Kidney capillary endothelial cell (primary cell): ENCODE results near the gene TXLNA.
"Not testable (repeated sequence)": the region's sequence is repeated elsewhere in the genome, so short reads cannot be mapped to it uniquely, and the experiment has no call there.

ENCODE experiments used
- DNase-seq: peaks from one replicate; pipeline ENCODE4 v3.0.0-alpha.2; 2018; ENCODE audit warnings: low spot score

Gene TXLNA

GRCh38 chr1:32179443-32180185, at the start of gene TXLNA:
Gene TXLNA (plus strand): TSS chr1:32179675. CDS start chr1:32180346, 671 bp downstream.
- DNase-seq = peak; percentile 85

GRCh38 chr1:32133950-32134280, 45.6 kb upstream of the TXLNA start:
- not testable (repeated sequence) for DNase-seq

DNA sequence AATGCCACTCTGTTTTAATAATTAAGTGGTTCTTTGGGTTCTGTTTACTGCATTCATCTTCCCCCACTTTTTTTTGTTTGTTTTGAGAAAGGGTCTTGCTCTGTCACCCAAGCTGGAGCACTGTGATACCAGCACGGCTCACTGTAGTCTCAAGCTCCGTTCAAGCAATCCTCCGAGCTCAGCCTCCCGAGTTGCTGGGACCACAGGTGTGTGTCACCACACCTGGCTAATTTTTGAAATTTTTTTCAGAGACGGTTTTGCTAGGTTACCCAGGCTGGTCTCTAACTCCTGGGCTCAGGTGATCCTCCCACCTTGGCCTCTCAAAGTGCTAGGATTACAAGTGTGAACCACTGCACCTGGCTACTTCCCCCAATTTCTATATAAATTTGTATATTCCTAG, 42.4 kb upstream of the TXLNA start:
- no peak for DNase-seq

DNA sequence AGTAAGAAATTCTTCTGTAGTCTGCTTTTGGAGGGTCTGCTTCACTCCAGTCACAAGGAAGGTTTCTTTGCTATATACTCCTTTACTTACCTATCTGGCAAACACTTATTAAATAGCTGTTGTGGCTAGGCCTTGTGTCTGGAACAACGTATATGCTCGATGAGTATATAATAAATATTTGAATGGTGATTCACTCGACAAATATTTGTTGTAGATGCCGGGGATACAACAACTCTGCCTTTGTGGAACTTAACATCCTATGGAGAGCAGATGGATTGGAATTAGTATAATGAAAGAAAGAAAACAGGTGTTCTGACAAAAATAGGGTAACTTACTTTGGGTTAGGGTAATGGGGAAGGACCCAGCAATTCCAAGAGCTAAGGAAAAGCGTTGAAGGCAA, 40.5 kb upstream of the TXLNA start:
- DNase-seq = peak; percentile 24

- DNase-seq = no peak
These were observed 36.8 kb upstream of the TXLNA start for GRCh38 chr1:32142446-32143301.

DNA sequence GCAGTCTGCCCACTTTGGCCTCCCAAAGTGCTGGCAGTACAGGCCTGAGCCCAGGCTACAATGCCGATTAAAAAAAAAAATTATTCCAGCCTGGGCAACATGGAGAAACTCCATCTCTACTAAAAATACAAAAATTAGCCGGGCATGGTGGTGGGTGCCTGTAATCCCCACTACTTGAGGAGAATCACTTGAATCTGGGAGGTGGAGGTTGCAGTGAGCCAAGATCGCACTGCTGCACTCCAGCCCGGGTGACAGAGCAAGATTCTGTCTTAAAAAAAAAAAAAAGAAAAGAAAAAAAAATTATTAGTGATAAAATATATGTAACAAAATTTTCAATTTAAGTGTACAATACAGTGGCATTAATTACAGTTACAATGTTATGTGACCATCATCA, 36.2 kb upstream of the TXLNA start:
- not testable (repeated sequence) for DNase-seq

DNA sequence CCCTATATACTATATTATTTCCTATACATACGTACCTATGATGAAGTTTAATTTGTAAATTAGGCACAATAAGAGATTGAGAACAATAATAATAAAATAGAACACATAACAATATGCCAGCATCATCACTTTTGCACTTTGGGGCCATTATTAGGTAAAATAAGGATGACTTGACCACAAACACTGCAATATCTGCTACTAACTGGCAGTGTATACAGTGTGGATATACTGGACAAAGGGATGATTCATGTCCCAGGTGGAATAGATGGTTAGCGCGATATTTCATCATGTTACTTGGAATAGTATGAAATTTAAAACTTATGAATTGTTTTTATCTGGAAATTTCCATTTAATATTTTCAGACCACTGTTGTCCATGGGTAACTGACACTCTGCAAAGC, 35.4 kb upstream of the TXLNA start:
- DNase-seq = no peak

DNA sequence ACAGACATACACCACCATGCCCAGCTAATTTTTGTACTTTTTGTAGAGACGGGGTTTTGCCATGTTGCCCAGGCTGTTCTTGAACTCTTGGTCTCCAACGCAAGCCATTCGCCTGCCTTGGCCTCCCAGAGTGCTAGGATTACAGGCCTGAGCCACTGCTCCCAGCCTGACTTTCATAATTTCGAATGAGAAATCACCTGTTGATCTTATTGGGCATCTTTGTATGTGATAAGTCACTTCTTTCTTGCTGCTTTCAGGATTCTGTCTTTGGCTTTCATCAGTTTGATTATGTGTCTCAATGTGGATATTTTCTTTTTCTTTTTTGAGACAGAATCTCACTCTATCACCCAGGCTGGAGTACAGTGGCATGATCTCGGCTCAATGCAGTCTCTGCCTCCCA, 31.7 kb upstream of the TXLNA start:
- not testable (repeated sequence) for DNase-seq

DNA sequence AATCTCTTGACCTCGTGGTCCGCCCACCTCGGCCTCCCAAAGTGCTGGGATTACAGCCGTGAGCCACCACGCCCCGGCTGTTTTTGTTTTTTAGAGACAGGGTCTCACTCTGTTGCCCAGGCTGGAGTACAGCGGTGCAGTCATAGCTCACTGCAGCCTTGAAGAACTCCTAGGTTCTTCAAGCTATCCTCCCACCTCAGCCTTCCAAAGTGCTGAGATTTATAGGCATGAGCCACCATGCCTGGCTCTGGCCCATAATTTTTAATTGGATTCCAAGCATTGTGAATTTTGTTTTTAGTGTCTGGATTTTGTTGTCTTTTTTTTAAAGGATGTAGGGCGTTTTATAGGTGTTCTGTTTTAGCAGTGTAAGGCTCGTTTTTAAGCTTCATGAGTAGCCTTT, 28.6 kb upstream of the TXLNA start:
- DNase-seq = no peak

- DNase-seq = no peak
These were observed 28.1 kb upstream of the TXLNA start for GRCh38 chr1:32151319-32151787.

DNA sequence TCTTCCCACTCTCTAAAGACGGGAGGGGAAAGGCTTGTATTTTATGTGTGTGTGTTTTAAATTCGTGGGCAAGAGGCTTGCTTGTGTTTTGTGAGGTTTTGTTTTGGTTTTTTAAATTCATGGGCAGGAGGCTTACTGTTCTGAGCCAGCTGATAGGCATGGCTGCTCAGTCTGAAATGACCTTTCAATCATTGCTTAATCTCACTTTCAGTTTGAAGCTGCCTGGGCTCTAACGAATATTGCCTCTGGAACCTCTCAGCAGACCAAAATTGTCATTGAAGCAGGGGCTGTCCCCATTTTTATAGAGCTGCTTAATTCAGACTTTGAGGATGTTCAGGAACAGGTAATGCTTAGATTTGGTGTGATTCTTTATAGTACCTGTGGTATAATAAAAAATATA, 20.3 kb upstream of the TXLNA start:
- no peak for DNase-seq

- DNase-seq = no peak
These were observed 16.1 kb upstream of the TXLNA start for GRCh38 chr1:32163405-32163804.

DNA sequence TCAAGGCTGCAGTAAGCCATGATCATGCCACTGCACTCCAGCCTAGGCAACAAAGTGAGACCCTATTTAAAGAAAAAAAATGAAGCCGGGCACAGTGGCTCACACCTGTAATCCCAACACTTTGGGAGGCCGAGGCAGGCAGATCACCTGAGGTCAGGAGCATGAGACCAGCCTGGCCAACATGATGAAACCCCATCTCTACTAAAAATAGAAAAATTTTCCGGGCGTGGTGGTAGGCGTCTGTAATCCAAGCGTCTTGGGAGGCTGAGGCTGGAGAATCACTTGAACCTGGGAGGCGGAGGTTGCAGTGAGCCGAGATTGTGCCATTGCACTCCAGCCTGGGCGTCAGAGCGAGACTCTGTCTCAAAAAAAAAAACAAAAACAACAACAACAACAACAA, 13.8 kb upstream of the TXLNA start:
- DNase-seq = not testable (repeated sequence)

GRCh38 chr1:32170991-32171390, 8.5 kb upstream of the TXLNA start:
- DNase-seq = no peak

GRCh38 chr1:32172621-32173245, 6.7 kb upstream of the TXLNA start:
- DNase-seq = peak; percentile 53

DNA sequence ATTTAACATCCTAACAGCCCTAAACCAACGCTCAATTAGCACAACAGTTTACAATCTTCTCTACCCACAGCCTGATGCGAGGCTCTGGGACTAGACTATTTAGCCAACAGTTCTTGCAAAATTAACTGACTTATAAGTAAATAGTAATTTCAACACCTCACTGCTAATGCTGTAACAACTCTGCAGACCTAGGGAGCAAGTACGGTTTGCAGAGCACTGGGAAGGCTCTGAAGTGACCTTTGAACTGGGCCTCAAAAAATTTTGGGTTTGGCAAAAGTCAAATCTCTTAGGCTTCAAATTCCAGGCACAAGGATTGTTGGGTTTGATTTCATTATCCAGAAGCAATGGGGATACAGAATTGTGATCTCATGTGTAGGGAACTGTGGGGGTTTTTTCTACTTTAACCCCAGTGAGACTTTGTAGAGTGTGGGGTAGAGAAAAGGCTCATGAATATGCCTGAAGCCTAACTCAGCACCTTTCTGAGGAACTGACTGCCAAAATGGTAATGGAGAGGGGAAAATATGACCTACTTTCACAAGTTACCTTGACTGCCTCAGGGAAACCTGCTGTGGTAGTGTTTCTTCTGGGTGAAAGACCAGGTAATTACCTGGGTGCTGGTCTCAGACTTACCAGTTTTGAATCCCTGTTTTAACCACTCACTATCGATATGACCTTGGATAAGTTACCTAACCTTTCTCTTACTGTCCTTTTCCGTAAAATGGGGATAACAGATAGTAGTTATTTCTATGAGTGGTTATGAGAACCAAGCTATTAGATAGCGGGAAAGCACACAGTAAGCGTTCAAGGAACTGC, 889 bp upstream of the TXLNA start:
- DNase-seq = no peak

DNA sequence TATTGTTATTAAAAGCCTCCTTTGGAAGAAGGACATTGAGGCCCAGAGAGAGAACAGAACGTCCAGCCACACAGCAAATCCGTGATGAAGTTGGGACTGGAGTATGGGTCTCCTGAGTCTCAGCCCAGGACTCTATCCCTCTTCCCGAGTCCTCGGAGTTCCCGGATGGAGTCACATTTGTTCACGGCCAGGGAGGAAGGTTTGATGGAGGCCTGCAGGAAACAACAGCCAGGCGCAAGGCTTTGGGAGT, 357 bp upstream of the TXLNA start:
- DNase-seq = no peak

GRCh38 chr1:32180186-32181060, 948 bp downstream of the TXLNA start:
- peak; percentile 36 for DNase-seq

- no peak for DNase-seq
These were observed 1.6 kb downstream of the TXLNA start for GRCh38 chr1:32181065-32181464.

GRCh38 chr1:32181563-32181962, 2.1 kb downstream of the TXLNA start:
- DNase-seq = no peak

- no peak for DNase-seq
These were observed 2.6 kb downstream of the TXLNA start for GRCh38 chr1:32182060-32182459.
